Measurements from ENCODE around the gene MYO1E. TPM values are rescaled to one million over a fixed set of nuclear protein-coding genes. Genes with fewer than 3 reads are reported as not detected.

MYO1E gene
- total and polyA plus RNA-seq, 2 of the 8 experiments (the other 6 are each of a cell fraction or from before 2014, with no cell fraction given) = 19.6 to 142 TPM

DNA sequence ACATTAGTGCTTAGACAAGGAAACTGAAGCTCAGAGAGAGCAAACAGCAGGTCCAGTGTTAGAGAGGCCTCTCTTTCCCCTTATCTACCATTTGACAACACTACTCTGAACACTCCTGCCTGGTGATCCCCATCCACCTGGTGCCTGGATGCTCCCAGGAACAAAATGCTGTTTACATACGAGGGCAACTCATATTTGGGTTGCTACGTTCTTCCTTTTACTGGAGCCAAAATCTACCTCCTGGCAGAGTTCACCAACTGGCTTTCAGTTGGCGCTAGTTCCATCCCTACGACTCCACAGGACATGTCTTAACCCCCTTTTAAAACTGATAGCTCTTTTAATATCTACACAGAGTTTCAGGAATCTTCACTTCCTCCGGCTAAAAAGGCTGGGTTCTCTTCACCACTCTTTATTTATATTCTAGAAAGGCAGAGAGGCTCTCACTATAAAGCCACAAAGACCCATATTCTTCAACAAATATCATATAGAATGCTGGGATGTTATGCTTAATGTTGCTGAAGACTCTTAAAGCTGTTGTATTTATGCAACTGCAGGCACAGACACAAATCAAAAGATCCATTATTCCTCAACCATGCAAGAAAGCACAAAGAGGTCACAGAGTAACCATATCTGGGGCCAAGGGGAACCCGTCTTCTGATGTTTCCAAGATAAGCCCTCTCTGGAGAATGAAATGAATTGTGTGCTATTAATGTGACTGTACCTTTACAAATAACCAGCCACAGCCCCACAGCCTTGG, 219.8 kb downstream of the MYO1E start:
- no peak overlapping the region for H3K18ac ChIP-seq (ENCODE audit: extremely low read depth, low read length)
- H2BK5ac ChIP-seq (ENCODE audit: low read depth, low read length) = no peak overlapping the region
- no peak overlapping the region for H4K5ac ChIP-seq (ENCODE audit: insufficient read length, low read depth, low read length)
- no peaks in the 10 kb centered on the region for H3K27me3 ChIP-seq (replicated peaks in 1 of 4; ENCODE audit: control insufficient read depth in 3 of 4, extremely low read depth in 1 of 4, insufficient read depth in 3 of 4, low read length in 3 of 4)
- H2BK120ac ChIP-seq (replicated peaks; ENCODE audit: low read depth, low read length) = no peak overlapping the region
- H3K9ac ChIP-seq (replicated peaks in 1 of 4; ENCODE audit: extremely low read depth in 1 of 4, low read depth in 3 of 4, low read length in 3 of 4) = no peak overlapping the region
- TF ChIP-seq, protein P1, sequence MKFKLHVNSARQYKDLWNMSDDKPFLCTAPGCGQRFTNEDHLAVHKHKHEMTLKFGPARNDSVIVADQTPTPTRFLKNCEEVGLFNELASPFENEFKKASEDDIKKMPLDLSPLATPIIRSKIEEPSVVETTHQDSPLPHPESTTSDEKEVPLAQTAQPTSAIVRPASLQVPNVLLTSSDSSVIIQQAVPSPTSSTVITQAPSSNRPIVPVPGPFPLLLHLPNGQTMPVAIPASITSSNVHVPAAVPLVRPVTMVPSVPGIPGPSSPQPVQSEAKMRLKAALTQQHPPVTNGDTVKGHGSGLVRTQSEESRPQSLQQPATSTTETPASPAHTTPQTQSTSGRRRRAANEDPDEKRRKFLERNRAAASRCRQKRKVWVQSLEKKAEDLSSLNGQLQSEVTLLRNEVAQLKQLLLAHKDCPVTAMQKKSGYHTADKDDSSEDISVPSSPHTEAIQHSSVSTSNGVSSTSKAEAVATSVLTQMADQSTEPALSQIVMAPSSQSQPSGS (IDR thresholded peaks at IDR 0.05; ENCODE audit: low read length) = no peak
- TF ChIP-seq KDM5A (IDR thresholded peaks at IDR 0.05; ENCODE audit: low read length) = no peak
- TF ChIP-seq CHD1 (IDR thresholded peaks at IDR 0.05; ENCODE audit: low read depth, low read length) = no peak
- no peak for TF ChIP-seq TBP (IDR thresholded peaks at IDR 0.05; ENCODE audit: low read depth, low read length)
- TF ChIP-seq, protein P2, sequence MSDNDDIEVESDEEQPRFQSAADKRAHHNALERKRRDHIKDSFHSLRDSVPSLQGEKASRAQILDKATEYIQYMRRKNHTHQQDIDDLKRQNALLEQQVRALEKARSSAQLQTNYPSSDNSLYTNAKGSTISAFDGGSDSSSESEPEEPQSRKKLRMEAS (IDR thresholded peaks at IDR 0.05) = no peak
- no peaks in the 10 kb centered on the region for H3K23me2 ChIP-seq (ENCODE audit: low read depth, low read length)
- H2AK5ac ChIP-seq (ENCODE audit: low read depth, low read length) = no peak overlapping the region
- H3K4ac ChIP-seq (replicated peaks; ENCODE audit: insufficient read length, low read depth, low read length) = no peak overlapping the region
- CTCF ChIA-PET (ENCODE audit: partially characterized antibody) = interaction anchor here (0.6 to 2.9 kb wide), 9 partner anchors 10 to 376 kb away, joined by 3 to 11 read pairs (median 4); no protein-coding TSS in a partner anchor
- 84% methylated on average over 6 of the region's 6 CpGs; no CpG with 5 or more reads in 1 of the 2 experiments for WGBS, 2 experiments (ENCODE audit: extremely low coverage in 1 of 2, insufficient coverage in 1 of 2, insufficient read length in 1 of 2, insufficient replicate concordance in 2 of 2, low coverage in 1 of 2, low lambda C conversion rate in 2 of 2, missing lambda C conversion rate in 1 of 2)
- H3K4me1 ChIP-seq (replicated peaks in 1 of 4; ENCODE audit: control insufficient read depth in 3 of 4, insufficient read depth in 4 of 4, low read length in 3 of 4) = peaks cover 0 to 3% (median under 1%) of the 10 kb centered on the region in 4 experiments; a peak in 2 of 7 replicates
- H3K27ac ChIP-seq (ENCODE audit: low read depth, low read length) = no peak overlapping the region
- H3K36me3 ChIP-seq (ENCODE audit: control insufficient read depth in 2 of 4, insufficient read depth in 4 of 4, low read length in 3 of 4) = peaks cover 7 to 55% (median 21%) of the 10 kb centered on the region in 4 experiments
- H3K23ac ChIP-seq (ENCODE audit: insufficient read length) = no peak overlapping the region
- H4K20me1 ChIP-seq (replicated peaks in 1 of 2; ENCODE audit: control insufficient read depth in 1 of 2, insufficient read depth in 2 of 2, low read length in 2 of 2) = peaks cover 0 to 2% of the 10 kb centered on the region in 2 experiments
- no peak overlapping the region for H3K56ac ChIP-seq (replicated peaks; ENCODE audit: insufficient read length, low read depth, low read length)
- H2BK20ac ChIP-seq (ENCODE audit: low read length) = no peak overlapping the region
- no peak overlapping the region for H4K8ac ChIP-seq (ENCODE audit: extremely low read depth, insufficient read depth, low read length)
- no peak overlapping the region for H3K4me3 ChIP-seq (ENCODE audit: extremely low read depth in 1 of 4, insufficient read depth in 2 of 4, low read depth in 3 of 4, low read length in 4 of 4)
- no peaks in the 10 kb centered on the region for H3K9me3 ChIP-seq (ENCODE audit: insufficient read depth in 2 of 2, low read depth in 1 of 2, low read length in 1 of 2)
- no peak for FAIRE-seq
- no peak overlapping the region for H4K91ac ChIP-seq (replicated peaks; ENCODE audit: insufficient read length, low read length)
- H3K79me1 ChIP-seq (ENCODE audit: low read depth, low read length) = no peaks in the 10 kb centered on the region
- no peak overlapping the region for H2BK12ac ChIP-seq (ENCODE audit: low read depth, low read length)
- POLR2A ChIA-PET (ENCODE audit: partially characterized antibody) = no interaction called here
- no peaks in the 10 kb centered on the region for H3K79me2 ChIP-seq (ENCODE audit: control insufficient read depth in 1 of 2, insufficient read depth in 2 of 2, low read length in 2 of 2)
- no peak overlapping the region for H2AFZ ChIP-seq (ENCODE audit: low read length)
- no peak overlapping the region for H3K14ac ChIP-seq (ENCODE audit: insufficient read length)
- H2BK15ac ChIP-seq (ENCODE audit: low read length) = no peak overlapping the region
- no peak overlapping the region for H3K4me2 ChIP-seq (ENCODE audit: insufficient read depth in 1 of 2, low read depth in 2 of 2, low read length in 2 of 2)
- no peak for DNase-seq (ENCODE audit: low read depth in 1 of 2, low spot score in 2 of 2)
